Eye (tissue), 1 donor: Measurements from ENCODE around the gene C3orf70.

Experiments used
- DNase-seq: peaks from one replicate; pipeline ENCODE4 v3.0.0-alpha.2; 2015

C3orf70 gene

GRCh38 chr3:185084901-185085300, 68.0 kb downstream of the C3orf70 start:
- no peak for DNase-seq

- DNase-seq, result no peak
Measured at GRCh38 chr3:185084402-185084801, 68.5 kb downstream of the C3orf70 start.

DNA sequence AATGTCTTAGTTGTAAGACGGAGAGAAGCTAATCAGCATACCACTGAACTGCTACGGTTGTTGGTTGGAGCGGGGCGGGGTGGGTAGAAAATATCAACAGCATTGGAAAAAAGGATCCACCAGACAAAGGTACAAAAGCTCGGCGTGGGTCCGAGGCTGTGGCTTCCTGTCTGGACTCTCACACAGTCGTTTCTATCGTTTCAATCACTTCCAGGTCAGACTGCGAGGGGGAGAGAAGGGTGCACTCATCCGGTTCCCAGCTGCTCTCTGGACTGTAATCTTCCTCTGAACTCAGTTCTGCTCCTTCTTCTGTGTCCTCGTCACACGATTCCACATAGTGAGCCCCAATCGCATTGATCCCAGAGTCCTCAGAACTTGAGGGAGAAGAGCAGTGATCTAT, 70.0 kb downstream of the C3orf70 start:
- DNase-seq, result no peak

DNA sequence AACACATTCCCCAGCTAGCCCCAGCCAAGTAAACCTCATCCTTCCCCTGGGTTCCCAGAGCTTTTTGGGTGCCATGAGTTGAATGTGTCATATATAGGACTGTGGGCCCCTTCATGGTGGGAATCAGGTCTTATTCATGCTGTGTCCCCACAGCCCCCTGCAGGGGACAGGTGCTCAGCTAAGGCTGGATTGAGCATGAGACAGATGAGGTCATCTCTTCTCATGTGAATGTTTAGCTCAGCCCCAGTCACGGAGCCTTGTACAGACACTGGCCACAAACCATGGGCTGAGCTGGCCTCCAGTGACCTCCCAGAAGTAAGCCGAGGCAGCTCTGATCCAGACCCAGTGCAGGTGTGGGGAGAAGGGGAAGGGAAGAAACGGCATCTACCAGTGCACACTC, 70.7 kb downstream of the C3orf70 start:
- DNase-seq, result no peak

DNA sequence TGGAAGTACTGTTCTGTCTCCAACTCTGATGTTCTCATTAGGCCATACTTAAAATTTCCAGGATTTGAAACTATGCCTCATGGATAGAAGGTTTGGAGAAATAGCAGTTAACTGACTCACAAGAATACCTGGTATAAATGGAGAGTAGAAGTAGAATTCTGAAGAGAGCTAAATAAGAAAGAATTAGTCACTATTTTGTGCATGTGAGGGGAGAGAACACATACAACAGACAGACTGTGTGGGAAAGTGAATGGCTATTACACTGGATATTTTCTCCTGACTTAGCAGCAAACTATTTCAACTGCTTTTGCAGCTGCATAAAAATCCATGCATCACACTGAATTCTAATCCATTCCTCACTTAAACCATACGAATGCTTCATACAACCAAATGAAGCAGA, 71.3 kb downstream of the C3orf70 start:
- no peak for DNase-seq

- DNase-seq, result no peak
Measured at GRCh38 chr3:185079625-185080024, 73.2 kb downstream of the C3orf70 start.

- DNase-seq, result no peak
Measured at GRCh38 chr3:185076219-185076618, 76.6 kb downstream of the C3orf70 start.

DNA sequence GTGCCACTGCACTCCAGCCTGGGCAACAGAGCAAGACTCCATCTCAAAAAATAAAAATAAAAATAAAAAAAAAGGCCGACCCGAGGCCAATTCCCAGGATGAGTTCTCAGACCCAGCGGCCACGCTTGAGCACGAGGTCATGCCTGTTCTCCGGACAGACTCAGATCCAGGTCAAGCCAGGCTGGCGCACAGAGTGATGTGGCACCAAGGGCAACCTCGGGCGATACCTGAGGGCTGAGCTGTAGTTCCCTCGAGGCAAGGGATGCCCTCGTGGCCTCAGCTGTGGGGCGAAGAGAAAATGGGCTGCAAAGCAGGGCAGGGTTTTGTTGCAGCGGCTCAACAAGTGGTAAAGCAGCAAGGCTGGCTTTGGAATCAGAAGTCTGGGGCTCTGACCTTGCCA, 77.3 kb downstream of the C3orf70 start:
- DNase-seq, result no peak

DNA sequence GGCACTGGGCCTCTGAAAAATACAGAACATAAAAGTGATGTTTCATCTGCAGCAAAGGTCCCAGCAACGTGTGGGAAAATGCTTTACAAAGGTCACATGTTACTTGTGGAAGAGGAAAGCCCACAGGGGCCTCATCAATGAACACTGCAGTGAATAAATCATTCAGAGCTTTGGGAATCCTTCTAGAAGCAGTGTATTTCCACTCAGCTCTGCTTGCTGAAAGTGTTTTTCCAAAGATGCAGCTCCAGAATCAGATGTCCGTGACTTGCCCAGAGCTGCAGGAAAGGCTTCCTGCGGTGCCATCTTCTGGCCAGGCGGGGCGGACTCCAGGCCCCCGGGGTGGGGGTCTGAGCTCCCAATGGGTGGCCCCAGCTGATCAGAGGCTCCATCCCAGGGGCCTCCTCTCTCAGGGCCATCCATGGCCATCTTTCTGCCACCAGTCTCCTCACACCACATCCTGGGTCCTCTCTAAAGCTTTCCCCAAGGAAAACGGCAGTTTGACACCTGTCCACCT, 81.5 kb downstream of the C3orf70 start:
- no peak for DNase-seq

DNA sequence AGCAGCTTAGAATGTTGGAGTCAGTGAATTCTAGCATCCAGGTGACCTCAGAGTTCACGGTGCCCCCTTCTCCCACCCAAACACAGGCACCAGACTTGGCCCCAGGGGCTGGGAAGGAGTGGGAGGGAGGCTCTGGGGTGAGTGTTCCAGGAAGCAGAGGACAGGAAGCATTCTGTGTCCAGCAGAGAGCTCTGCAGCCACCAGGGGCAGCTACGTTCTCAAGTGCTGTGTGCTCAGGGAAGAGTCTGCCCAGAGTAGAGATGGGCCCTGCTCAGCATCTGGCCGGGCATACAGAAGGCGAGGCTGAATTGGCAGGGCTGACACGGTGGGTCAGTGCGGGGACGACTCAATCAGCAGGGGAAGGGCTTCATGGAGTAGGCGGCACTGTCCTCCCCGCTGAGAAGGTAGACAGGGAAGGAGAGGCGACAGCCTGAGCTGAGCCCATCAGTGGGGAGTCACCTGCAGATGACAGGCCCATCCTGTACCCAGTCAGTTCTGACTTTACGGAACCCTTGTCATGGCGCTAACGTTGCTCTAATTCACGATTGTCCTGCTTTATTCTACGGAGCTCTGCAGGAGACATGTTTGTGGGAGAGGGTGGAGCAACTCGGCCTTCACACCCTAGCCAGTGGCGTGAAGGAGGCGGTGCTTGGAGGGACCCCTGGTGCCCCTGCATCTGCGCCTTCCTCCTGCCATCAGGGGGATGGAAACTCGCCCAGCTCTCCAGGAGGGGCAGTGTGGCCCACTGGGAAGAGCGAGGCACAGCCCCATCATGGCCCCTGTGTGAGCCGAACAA, 82.2 kb downstream of the C3orf70 start:
- DNase-seq, result no peak

- no peak for DNase-seq
Measured at GRCh38 chr3:185069037-185070030, 83.5 kb downstream of the C3orf70 start.

DNA sequence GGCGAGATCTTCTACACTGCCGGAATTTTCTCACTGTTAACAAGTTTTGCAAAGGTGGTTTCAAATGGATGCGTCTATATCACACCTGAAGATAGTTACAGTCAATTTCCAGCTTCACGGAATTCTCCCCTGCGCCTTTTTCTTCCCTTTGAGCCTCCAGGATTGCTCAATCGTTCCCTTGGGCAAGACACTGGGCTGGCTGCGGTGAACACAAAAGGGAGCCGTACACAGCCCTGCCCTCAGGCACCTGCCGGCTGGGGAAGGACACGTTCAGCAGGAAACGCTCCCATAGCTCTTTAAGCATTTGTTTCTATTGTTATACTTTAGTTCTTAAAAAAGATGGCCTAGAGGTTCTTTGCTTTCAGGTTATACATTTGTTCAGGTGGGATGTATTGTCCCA, 85.7 kb downstream of the C3orf70 start:
- no peak for DNase-seq

- no peak for DNase-seq
Measured at GRCh38 chr3:185066251-185066650, 86.6 kb downstream of the C3orf70 start.

GRCh38 chr3:185065059-185065458, 87.8 kb downstream of the C3orf70 start:
- no peak for DNase-seq

DNA sequence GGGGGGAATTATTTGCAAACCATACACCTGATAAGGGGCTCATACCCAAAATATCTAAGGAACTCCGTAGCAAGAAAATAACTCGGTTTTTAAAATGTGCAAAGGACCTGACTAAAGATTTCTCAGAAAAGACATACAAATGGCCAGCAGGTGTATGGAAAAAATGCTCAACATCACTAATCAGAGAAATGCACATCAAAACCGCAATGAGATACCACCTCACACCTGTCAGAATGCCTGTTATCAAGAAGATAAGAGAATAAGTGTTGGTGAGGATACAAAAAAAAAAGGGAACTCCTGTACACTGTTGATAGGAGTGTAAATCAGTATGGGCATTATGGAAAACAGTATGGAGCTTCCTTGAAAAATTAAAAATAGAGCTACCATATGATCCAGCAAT, 89.4 kb downstream of the C3orf70 start:
- no peak for DNase-seq

GRCh38 chr3:185062191-185062590, 90.7 kb downstream of the C3orf70 start:
- no peak for DNase-seq

DNA sequence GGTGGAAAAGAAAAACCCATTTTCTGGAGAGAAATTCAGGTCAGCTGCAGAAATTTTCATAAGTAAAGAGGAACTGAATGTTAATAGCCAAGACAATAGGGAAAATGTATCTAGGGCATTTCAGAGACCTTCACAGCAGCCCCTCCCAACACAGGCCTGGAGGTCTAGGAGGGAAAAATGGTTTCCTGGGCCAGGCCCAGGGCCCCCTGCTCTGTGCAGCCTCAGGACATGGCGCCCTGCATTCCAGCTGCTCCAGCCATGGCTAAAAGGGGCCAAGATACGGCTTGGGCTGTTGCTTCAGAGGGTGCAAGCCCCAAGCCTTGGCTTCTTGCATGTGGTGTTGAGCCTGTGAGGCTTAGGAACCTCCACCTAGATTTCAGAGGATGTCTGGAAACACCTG, 92.2 kb downstream of the C3orf70 start:
- DNase-seq, result no peak

DNA sequence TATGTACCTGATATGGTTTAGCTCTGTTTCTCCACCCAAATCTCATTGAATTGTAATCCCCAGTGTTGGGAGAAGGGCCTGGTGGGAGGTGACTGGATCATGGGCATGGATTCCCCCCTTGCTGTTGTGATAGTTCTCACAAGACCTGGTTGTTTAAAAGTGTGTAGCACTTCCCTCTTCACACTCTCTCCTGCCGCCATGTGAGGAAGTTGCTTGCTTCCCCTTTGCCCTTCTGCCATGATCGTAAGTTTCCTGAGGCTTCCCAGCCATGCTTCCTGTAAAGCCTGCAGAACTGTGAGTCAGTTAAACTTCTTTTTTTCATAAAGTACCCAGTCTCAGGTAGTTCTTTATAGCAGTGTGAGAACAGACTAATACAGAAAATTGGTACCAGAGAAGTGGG, 93.1 kb downstream of the C3orf70 start:
- DNase-seq, result no peak

- no peak for DNase-seq
Measured at GRCh38 chr3:185058796-185059195, 94.1 kb downstream of the C3orf70 start.

DNA sequence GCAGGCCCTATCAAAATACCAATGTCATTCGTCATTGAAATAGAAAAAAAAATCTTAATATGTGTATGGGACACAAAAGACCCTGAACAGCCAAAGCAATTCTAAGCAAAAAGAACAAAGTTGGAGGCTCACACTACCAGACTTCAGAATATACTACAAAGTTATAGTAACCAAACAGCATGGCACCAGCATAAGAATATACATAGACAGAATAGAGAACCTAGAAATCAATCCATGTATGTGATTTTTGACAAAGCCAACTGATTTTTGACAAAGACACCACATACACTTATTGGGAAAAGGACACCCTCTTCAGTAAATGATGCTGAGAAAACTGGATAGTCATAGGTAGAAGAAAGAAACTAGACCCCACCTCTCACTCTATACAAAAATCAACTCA, 95.0 kb downstream of the C3orf70 start:
- DNase-seq, result no peak

GRCh38 chr3:185056908-185057307, 96.0 kb downstream of the C3orf70 start:
- no peak for DNase-seq

DNA sequence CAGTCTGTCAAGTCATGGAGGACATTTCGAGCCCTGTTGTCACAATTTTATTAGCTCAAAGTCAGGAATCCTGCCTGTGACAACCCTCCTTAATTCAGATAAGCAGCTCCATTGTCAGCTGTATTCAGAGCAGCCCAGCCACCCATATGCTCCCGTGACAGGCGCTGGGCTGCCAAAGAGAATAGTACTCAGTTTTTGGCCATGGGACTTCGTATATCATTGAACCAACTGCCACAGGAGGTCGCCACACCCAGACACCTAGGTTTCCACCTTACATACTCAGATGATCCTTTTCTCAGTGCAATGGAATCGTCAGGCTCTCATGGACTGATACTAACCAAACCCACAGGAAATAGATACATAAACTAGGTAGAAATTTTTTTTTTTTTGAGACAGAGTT, 100.2 kb downstream of the C3orf70 start:
- DNase-seq, result no peak

- no peak for DNase-seq
Measured at GRCh38 chr3:185051801-185052200, 101.1 kb downstream of the C3orf70 start.

DNA sequence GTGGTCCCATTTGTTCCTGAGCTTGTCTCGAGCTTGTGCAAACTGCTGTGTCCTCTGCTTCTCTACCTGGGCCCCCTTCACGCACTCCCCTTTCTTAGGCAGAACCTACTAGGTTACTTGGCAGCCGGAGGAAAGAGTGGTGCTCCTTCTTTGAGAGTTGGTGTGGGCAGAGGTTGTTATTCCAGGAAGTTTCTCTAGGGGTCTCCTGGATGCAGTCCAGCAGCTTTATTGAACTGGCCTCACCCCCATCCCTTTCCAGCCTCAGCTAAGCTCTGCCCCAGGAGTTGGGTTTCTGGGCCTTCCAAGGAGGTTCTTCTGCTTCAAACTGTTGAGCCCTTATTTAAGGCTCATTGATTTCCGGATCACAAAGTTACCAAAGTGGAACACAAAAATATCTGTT, 103.2 kb downstream of the C3orf70 start:
- DNase-seq, result no peak
